Effector memory CD8-positive, alpha-beta T cell (primary cell): ENCODE results near the gene GGA1.

Source experiments
- ATAC-seq: fragments of 150-1000 bp; cut with Tn5 transposase; replicated peaks from 2 replicates; pipeline ENCODE4 v1.10.0; 2021; ENCODE audit warnings: mild to moderate bottlenecking, moderate library complexity
- DNase-seq, 3 experiments: peaks; one replicate each; pipeline ENCODE4 v3.0.0; 2021
- H3K27ac Mint-ChIP-seq, 2 donors: one replicate each; pipeline ENCODE4 v1.8.0; 2022; ENCODE audit warnings: mild to moderate bottlenecking in 2 of 2, mixed read lengths in 2 of 2, moderate library complexity in 2 of 2
- H3K27me3 Mint-ChIP-seq, 2 donors: one replicate each; pipeline ENCODE4 v1.8.0; 2022; ENCODE audit warnings: mixed read lengths in 2 of 2
- H3K36me3 Mint-ChIP-seq: one replicate; pipeline ENCODE4 v1.8.0; 2022; ENCODE audit warnings: mild to moderate bottlenecking, moderate library complexity, mixed read lengths; ENCODE audit not compliant: insufficient read depth
- H3K4me1 Mint-ChIP-seq, 2 donors: one replicate each; pipeline ENCODE4 v1.8.0; 2022; ENCODE audit warnings: low read depth in 2 of 2, mixed read lengths in 2 of 2
- H3K4me3 Mint-ChIP-seq, 2 donors: one replicate each; pipeline ENCODE4 v1.8.0; 2022; ENCODE audit warnings: mild to moderate bottlenecking in 2 of 2, mixed read lengths in 2 of 2, moderate library complexity in 2 of 2
- H3K9me3 Mint-ChIP-seq, 2 donors: one replicate each; pipeline ENCODE4 v1.8.0; 2022; ENCODE audit warnings: mixed read lengths in 2 of 2
- total RNA-seq, 9 experiments: gene quantifications; one replicate each; lab custom pipeline; 2026; lab: John Stamatoyannopoulos, UW

The GGA1 gene, protein sequence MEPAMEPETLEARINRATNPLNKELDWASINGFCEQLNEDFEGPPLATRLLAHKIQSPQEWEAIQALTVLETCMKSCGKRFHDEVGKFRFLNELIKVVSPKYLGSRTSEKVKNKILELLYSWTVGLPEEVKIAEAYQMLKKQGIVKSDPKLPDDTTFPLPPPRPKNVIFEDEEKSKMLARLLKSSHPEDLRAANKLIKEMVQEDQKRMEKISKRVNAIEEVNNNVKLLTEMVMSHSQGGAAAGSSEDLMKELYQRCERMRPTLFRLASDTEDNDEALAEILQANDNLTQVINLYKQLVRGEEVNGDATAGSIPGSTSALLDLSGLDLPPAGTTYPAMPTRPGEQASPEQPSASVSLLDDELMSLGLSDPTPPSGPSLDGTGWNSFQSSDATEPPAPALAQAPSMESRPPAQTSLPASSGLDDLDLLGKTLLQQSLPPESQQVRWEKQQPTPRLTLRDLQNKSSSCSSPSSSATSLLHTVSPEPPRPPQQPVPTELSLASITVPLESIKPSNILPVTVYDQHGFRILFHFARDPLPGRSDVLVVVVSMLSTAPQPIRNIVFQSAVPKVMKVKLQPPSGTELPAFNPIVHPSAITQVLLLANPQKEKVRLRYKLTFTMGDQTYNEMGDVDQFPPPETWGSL
- 94.7 to 113 (median 104) reads per million in 9 experiments for total RNA-seq

DNA sequence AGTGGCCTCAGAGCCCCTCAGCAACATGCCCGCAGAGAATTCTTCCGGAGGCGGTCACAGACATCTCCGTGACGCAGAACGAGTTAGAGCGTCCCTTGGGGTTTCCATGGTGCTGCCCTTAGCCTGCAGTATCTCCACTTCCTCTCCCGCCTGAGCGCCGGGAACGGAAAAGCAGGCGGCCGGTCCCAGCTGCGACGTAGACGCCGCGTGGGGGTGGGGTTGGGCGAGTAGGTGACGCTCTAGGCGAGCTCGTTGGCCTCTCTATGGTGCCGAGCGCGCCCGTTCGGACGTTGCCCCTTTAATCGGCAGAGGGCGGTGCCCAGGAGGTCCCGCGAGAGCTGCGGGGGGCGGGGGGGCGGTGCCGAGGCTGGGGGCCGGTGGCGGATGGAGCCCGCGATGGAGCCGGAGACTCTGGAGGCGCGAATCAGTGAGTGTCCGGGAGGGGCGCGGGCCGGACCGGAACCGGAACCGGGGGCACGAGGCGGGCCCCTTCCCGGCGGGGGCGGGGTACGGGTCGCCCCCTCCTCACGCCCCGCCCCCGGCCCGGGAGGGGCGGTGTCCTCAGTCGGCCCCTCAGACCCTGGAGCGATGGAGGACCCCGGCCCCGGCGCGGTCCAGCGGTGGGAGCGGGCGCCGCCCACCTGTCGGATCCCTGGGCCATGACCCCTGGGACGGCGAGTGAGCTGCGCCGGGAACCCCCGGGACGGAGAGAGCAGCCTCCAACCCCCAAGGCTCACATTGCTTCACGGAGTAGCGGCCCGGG lies at the start of gene GGA1:
GGA1 (plus strand) TSS at position 358 of the 763 bp plus-strand sequence; CDS start at position 385, 27 bp downstream.
- peak within 1 kb of the TSS; percentile 90 to 96 for H3K27ac Mint-ChIP-seq
- H3K4me1 Mint-ChIP-seq = peaks cover 33 to 42% of the 10 kb centered on the region in 2 donors
- peak; percentile 88 to 95 (median 88) for DNase-seq
- peak; percentile 80 for ATAC-seq
- peak within 1 kb of the TSS; percentile 86 to 90 for H3K4me3 Mint-ChIP-seq
- H3K27me3 Mint-ChIP-seq = no peaks in the 10 kb centered on the region
- peaks cover 25% of the 10 kb centered on the region for H3K36me3 Mint-ChIP-seq
- H3K9me3 Mint-ChIP-seq = no peaks in the 10 kb centered on the region

DNA sequence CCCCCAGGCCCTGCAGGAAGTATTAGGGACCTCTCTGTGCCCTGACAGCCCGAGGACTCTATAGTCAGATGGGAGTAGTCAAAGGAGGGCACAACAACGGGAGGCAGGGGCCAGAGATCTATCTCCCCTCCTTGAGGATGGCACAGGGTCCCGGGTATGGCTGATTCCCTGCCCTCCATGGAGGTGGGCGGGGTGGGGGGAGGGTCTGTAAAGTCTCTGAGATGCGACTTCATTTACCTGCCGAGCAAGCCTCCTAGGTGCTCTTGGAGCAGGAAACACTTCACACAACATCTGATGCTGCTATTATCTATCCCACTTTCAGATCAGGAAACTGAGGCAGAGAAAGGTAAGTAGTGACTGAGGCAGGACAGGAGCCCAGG lies 49.1 kb upstream of the GGA1 start:
- no peak for DNase-seq
- Mint-ChIP-seq H3K27me3 (peaks cover 48 to 84% of the 10 kb centered on the region in 2 donors), H3K27ac (no peak overlapping the region)

DNA sequence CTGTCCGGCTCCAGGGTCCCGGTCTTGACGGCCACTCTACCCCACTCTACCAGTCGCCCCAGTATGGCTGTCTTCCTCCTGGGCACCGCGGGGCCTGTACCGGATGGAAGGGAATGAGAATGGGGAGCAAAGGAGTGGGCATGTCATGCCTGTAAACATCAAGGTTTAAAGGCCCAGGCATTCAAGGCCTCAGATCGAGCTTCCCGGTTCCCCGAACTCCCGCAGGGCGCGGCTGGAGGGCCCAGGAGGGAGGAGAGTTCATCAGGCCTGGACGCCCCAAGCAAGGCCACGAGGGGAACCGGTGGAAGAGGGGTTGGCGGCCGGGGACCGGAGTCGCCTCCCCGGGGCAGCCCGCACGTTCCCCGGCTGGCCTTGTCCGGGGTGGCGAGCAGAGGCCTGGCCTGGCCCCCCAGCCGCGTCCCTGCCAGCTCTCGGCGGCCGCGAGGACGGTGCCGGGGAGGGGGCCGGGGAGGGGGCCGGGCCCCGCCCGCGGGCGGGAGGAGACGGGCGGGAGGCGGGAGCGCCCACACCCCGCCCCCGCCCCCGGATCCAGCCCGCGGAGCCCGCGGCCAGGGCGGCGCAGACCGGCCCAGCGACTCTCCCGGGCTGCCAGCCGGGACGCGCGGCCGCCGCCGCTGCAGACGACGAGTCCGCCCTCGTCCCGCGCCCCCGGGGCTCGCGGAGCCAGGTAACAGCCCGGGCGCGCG lies 48.6 kb upstream of the GGA1 start, which contains the start of gene CDC42EP1:
CDC42EP1 (plus strand) TSS at position 580 of the 707 bp plus-strand sequence. CDS start 5,870 bp downstream, outside the sequence.
- DNase-seq (no peak), ATAC-seq (peak; percentile 23)
- Mint-ChIP-seq H3K4me3 (peak within 1 kb of the TSS; percentile 75), H3K27ac (peak within 1 kb of the TSS in 1 of 2 donors; percentile 20), H3K9me3 (no peaks in the 10 kb centered on the region), H3K27me3 (peaks cover 48 to 90% of the 10 kb centered on the region in 2 donors), H3K36me3 (peaks cover 3% of the 10 kb centered on the region), H3K4me1 (peaks cover 12 to 22% of the 10 kb centered on the region in 2 donors)

More for the DNA sequence above, 49.1 kb upstream of the GGA1 start:
- Mint-ChIP-seq H3K4me3 (peak overlapping the region; percentile 26 to 53), H3K9me3 (no peaks in the 10 kb centered on the region), H3K36me3 (peaks cover 3% of the 10 kb centered on the region), H3K4me1 (peaks cover 12 to 22% of the 10 kb centered on the region in 2 donors)
- ATAC-seq = no peak

DNA sequence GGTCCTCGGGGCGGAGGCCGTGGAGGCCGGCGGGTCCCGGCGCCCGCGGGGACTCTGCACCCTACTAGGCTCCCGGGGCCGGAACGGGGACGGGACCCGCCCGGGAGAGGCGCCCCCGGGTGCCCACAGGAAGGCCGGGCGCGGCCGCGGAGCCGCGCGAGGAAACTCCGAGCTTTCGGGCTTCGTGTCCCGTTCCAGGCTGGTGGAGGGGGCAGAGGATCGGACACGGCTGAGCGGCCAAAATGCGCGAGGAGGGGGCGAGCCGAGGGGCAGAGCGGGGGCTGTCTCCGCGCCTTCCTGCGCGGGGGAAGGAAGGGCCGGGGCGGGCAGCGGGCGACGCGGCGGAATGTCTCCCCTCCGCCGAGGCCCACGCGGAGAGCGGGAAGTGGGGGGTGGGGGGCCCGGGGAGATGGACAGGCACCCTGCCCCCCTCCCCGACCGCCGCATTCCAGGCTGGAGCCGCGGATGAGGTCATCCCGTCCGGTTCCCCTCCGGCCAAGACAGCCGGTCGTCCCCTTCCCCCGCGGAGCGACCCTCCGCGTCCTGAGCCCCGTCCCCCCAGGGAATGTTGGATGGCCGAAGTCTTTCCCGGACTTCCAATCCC lies 47.9 kb upstream of the GGA1 start:
- ATAC-seq (peak; percentile 18), DNase-seq (no peak)
- Mint-ChIP-seq H3K4me3 (peak overlapping the region; percentile 75), H3K27me3 (peaks cover 45 to 88% of the 10 kb centered on the region in 2 donors), H3K27ac (no peak overlapping the region), H3K9me3 (no peaks in the 10 kb centered on the region), H3K36me3 (peaks cover 3% of the 10 kb centered on the region), H3K4me1 (peaks cover 12 to 24% of the 10 kb centered on the region in 2 donors)

DNA sequence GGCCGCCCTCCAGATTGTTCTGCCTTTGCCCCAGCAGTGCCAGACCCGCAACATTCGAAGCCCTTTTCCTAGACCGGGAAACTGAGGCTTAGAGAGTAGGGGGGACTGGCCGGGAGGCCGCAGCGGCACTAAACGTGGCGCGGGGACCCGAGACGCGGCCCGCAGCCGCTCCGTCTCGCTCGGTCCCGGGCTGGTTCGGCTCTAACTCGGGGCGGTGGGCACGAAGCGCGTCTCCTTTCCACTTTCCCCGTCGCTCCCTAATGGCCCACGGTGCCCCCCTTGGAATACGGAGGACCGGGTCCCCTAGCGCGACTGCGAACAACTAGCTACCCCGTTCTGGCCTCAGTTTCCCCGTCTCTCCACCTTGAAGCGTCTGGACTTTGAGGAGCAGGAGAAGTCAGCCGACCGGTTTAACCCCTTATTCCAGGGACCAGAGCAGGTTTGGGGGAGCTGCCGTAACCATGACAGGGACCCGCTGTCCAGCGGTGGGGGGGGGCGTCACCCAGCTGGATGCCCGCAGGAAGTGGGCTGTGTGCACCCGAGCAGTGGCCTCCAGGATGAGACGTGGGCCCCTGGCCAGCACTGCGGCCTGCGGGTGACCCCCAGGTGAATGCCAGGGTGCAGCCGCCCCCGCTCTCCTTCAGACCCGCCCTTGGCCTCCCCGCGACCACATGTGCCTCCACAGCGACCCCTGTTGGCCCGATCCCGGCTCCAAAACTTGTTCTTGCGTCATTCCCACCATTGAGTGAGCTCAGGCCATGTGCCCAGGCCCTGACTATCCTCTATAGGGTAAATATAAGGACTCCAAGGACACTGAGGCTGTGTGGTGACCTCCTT lies 47.2 kb upstream of the GGA1 start:
- DNase-seq (peak; percentile 76 to 77 (median 76)), ATAC-seq (peak; percentile 54)
- Mint-ChIP-seq H3K27me3 (peaks cover 38 to 87% of the 10 kb centered on the region in 2 donors), H3K4me1 (peaks cover 19 to 29% of the 10 kb centered on the region in 2 donors), H3K4me3 (peak overlapping the region; percentile 75), H3K27ac (peak overlapping the region in 1 of 2 donors; percentile 20), H3K36me3 (peaks cover 3% of the 10 kb centered on the region), H3K9me3 (no peaks in the 10 kb centered on the region)

DNA sequence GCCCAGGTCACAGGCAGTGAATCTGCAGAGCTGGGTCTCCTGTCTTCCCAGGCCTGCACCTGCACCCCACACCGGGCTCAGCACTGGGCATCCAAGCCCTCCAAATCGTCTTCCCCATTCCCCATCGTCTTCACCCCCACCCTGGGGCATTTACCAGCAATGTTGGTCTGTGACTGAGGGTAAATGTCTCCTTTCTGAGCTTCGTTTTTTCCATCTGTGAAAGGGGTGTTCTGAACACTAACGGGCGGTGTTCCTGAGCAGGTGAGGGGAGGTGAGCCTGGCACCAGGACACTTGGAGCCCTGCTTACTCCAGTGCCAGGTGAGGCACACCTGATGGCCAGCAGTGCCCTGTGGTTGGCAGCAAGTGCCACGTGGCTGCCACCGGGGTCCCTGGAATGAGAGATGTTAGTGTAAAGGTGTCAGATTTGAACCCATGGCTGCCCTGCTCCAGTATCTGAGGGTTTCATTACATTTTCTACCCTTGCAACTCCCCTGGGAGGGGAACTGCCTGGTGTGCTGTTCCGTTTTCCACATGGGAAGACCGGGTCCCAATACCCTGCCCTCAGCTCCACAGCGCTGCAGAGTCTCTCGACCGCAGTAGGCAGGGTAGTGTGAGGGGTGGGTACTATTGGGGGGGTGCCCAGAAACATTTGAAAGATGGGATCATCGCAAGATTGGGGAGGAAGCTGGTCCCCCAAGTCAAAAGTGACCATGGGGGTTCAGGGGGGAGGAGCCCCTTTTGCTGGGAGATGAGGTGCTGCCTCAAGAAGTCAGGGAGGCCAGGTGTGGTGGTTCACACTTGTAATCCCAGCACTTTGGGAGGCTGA lies 46.4 kb upstream of the GGA1 start:
- no peak overlapping the region for H3K27ac Mint-ChIP-seq
- peaks cover 26 to 32% of the 10 kb centered on the region in 2 donors for H3K4me1 Mint-ChIP-seq
- ATAC-seq = no peak
- DNase-seq = no peak
- H3K27me3 Mint-ChIP-seq = peaks cover 37 to 79% of the 10 kb centered on the region in 2 donors
- H3K4me3 Mint-ChIP-seq = peak overlapping the region; percentile 75
- H3K36me3 Mint-ChIP-seq = peaks cover 4% of the 10 kb centered on the region
- H3K9me3 Mint-ChIP-seq = no peaks in the 10 kb centered on the region

DNA sequence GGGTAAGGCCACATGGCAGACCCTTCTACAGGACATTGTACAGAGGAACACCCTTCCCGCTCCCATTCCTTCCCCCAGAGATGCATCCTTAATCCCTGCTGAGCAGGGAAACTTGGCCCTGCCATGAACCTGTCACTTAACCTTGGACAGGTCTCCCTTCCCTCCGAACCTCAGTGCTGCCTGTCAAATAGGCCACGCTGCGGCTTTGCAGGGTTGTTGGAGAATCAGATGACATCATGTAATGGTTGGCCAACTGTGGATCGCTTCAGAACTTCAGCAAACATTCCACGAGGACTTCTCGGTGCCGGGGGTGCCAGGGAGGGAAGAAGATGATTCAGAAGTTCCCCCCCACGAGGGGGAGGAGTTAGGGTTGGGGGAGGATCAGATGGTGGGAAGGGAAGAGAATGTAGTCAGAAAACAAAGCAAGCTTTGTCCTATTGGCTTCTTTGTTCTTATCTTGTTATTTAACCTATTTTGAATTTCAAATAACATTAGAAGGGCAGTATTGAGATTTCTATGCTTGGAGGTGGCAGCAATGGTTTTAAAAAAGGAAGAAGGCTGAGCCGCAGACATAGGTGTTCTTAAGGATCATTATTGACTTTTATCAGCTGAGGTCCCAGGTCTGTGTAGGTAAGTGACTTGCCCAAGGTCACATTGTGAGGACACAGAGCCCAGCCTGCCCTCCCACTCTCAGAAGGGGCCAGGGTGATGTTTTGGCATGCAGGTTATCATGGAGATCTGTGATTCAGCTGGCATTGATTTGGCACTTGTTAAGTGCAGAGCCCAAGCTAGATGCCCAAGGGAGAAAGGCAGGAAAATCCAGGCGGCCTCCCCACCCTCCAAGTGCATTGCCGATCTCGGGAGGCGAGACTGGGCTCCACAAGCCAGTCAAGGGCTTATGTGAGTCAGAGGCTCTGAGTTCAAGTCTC lies 45.2 kb upstream of the GGA1 start:
- DNase-seq = no peak

DNA sequence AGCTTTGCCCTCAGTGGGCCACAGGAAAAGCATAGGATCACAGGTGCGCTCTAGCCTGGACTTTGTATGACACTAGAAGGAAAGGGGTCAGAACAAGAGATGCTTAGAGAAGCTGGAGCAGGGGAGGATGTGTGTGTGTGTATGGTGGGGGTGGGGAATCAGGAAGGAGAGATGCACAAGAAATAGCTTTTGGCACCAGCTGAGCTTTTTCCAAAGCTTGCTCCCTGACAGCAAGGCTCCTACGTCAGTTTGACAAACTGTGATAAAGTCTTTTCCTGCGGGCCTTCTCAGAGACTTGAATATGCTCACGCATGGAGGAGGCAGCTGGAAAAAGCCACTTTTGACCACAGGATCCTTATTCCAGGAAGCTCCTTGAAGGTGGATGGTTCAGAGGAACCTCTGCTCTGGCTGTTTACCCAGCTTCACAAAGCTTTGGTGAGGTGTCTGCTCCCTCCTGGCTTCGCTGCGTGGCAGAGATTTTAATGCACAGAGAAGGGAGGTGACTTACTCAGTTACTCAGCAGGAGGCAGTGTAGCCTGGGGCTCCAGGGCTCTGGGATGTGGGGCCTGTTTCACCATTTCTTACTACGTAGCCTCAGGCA lies 44.4 kb upstream of the GGA1 start:
- no peak overlapping the region for H3K4me3 Mint-ChIP-seq
- no peaks in the 10 kb centered on the region for H3K9me3 Mint-ChIP-seq
- H3K27ac Mint-ChIP-seq = no peak overlapping the region
- peaks cover 26 to 37% of the 10 kb centered on the region in 2 donors for H3K4me1 Mint-ChIP-seq
- DNase-seq (no peak), ATAC-seq (no peak)
- peaks cover 30 to 66% of the 10 kb centered on the region in 2 donors for H3K27me3 Mint-ChIP-seq
- H3K36me3 Mint-ChIP-seq = peaks cover 8% of the 10 kb centered on the region

More for the DNA sequence above, 45.2 kb upstream of the GGA1 start:
- Mint-ChIP-seq H3K27ac (no peak overlapping the region), H3K4me1 (peaks cover 26 to 37% of the 10 kb centered on the region in 2 donors), H3K9me3 (no peaks in the 10 kb centered on the region), H3K36me3 (peaks cover 8% of the 10 kb centered on the region), H3K27me3 (peaks cover 37 to 73% of the 10 kb centered on the region in 2 donors), H3K4me3 (no peak overlapping the region)
- no peak for ATAC-seq

DNA sequence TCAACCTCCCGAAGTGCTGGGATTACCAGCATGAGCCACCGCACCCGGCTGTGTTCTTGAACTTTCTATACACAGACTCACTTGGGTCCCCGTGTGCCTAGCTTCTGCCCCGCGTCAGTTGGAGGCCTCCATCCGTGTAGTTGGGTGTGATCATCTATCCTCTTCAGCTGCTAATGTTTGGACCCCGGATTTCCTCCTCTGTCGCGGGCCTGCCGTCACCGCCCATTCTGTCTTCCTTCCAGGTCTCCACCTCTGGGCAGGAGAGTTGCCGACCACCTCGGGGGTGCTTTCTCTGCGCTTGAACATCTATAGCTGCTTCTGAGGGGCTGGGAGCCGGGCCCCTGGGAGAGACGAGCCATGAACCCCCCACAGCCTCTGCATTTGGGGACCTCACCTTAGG lies 42.8 kb upstream of the GGA1 start:
- H3K4me3 Mint-ChIP-seq = peak overlapping the region in 1 of 2 donors; percentile 71

DNA sequence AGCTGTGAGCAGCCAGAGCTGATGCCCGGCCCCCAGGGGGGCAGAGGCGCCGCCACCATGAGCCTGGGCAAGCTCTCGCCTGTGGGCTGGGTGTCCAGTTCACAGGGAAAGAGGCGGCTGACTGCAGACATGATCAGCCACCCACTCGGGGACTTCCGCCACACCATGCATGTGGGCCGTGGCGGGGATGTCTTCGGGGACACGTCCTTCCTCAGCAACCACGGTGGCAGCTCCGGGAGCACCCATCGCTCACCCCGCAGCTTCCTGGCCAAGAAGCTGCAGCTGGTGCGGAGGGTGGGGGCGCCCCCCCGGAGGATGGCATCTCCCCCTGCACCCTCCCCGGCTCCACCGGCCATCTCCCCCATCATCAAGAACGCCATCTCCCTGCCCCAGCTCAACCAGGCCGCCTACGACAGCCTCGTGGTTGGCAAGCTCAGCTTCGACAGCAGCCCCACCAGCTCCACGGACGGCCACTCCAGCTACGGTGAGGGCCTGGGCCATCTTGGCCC lies 42.3 kb upstream of the GGA1 start:
- peaks cover 26 to 60% of the 10 kb centered on the region in 2 donors for H3K27me3 Mint-ChIP-seq
- DNase-seq (peak; percentile 46 to 51 (median 51)), ATAC-seq (peak; percentile 60)
- peak overlapping the region; percentile 71 to 75 for H3K4me3 Mint-ChIP-seq
- no peaks in the 10 kb centered on the region for H3K9me3 Mint-ChIP-seq
- H3K4me1 Mint-ChIP-seq = peaks cover 23 to 33% of the 10 kb centered on the region in 2 donors
- peaks cover 8% of the 10 kb centered on the region for H3K36me3 Mint-ChIP-seq
- H3K27ac Mint-ChIP-seq = peak overlapping the region in 1 of 2 donors; percentile 49

More for the DNA sequence above, 42.8 kb upstream of the GGA1 start:
- peaks cover 26 to 37% of the 10 kb centered on the region in 2 donors for H3K4me1 Mint-ChIP-seq
- no peak for ATAC-seq
- H3K27me3 Mint-ChIP-seq = peaks cover 30 to 65% of the 10 kb centered on the region in 2 donors
- H3K36me3 Mint-ChIP-seq = peaks cover 8% of the 10 kb centered on the region
- no peak for DNase-seq
- H3K9me3 Mint-ChIP-seq = no peaks in the 10 kb centered on the region
- no peak overlapping the region for H3K27ac Mint-ChIP-seq
